Effector memory CD4-positive, alpha-beta T cell (primary cell): ENCODE measurements around the gene PTPRN2.

ENCODE experiments used
- DNase-seq, 3 donors: peaks; one replicate each; pipeline ENCODE4 v3.0.0-alpha.2; 2020
- H3K27ac ChIP-seq: 2 replicates; pipeline ENCODE4 v1.7.0; 2013; ENCODE audit warnings: mild to moderate bottlenecking, low read length, moderate library complexity; ENCODE audit not compliant: insufficient read depth, poor library complexity, severe bottlenecking
- H3K27me3 ChIP-seq: replicated peaks from 2 replicates; pipeline ENCODE4 v1.7.0; 2013; ENCODE audit warnings: mild to moderate bottlenecking, low read length; ENCODE audit not compliant: insufficient read depth, control insufficient read depth, poor library complexity, severe bottlenecking
- H3K36me3 ChIP-seq: 2 replicates; pipeline ENCODE4 v1.7.0; 2013; ENCODE audit warnings: mild to moderate bottlenecking, low read length, moderate library complexity; ENCODE audit not compliant: control insufficient read depth, insufficient read depth
- H3K4me1 ChIP-seq: 2 replicates; pipeline ENCODE4 v1.7.0; 2013; ENCODE audit warnings: low read length, mild to moderate bottlenecking; ENCODE audit not compliant: control insufficient read depth, insufficient read depth, poor library complexity, severe bottlenecking
- H3K4me3 ChIP-seq: 2 replicates; pipeline ENCODE4 v1.7.0; 2013; ENCODE audit warnings: low read length, low read depth, mild to moderate bottlenecking; ENCODE audit not compliant: insufficient read depth, poor library complexity, severe bottlenecking
- H3K9me3 ChIP-seq: 2 replicates; pipeline ENCODE4 v1.7.0; 2013; ENCODE audit warnings: mild to moderate bottlenecking, low read length, moderate library complexity; ENCODE audit not compliant: control insufficient read depth

The PTPRN2 gene

DNA sequence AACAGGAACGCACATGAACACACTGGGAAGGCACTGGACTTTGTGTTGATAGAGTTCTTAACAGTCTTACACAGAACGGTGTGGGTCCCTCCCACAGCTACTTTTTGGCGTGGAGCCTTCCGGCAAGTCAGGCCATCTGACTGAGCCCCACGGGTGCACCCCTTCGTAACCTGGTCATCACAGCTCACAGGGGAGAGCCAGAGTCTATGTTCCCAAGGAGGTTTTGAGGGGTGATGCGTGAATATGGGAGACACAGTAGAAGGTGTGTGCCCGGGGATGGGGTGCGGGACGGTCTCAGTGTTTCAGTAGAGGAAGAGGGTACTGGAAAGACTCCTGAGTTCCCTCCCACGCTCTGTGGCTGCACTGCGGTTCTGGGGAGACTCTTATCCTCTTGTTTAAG lies 959.2 kb downstream of the PTPRN2 start:
- Histone ChIP-seq H3K36me3 (no peaks in the 10 kb centered on the region), H3K27me3 (no peaks in the 10 kb centered on the region), H3K9me3 (no peaks in the 10 kb centered on the region), H3K4me3 (no peak overlapping the region), H3K4me1 (peaks cover 27% of the 10 kb centered on the region), H3K27ac (no peak overlapping the region)
- no peak for DNase-seq

DNA sequence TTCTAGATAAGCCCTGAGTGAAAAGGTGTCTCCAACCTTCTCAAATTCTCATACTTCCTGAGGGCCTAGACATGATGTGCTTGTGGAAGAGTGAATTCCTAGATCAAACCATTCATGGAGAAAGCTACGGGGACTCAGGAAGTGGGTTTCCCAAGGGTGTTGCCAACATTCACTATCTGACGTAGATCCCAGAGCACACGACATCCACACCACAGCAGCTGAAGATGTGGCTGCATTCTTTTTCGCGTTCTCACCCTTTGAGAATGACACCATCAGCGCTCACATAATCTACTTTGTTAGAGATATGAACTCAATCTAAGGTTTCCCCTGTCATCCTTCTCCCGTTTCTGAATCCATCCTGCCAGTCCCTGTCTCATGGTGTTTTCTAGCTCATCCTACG lies 960.0 kb downstream of the PTPRN2 start:
- Histone ChIP-seq H3K27me3 (no peaks in the 10 kb centered on the region), H3K4me3 (no peak overlapping the region), H3K4me1 (peaks cover 30% of the 10 kb centered on the region), H3K9me3 (no peaks in the 10 kb centered on the region), H3K36me3 (no peaks in the 10 kb centered on the region), H3K27ac (no peak overlapping the region)
- DNase-seq, result no peak

DNA sequence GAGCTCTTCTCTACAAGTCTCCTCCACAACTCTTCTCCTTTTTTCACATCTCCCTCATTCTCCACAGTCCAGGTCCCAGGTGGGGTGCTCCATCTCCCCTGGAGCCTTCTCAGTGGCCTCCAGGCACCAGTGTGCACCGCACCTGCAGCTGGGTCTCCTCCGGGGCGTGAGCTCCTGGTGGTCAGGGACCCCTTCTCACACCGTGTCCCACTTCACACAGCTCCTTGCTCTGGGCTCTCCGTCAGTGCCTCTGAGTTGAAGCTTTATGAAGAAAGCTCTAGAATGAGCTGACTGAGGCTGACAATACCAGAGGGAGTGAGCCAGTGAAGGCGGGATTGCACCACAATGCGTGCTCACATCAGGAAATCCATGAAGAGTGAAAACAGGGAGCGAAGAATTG lies 960.6 kb downstream of the PTPRN2 start:
- H3K4me3 ChIP-seq, result peak overlapping the region; percentile 11
- no peaks in the 10 kb centered on the region for H3K36me3 ChIP-seq
- H3K27me3 ChIP-seq, result no peaks in the 10 kb centered on the region
- no peaks in the 10 kb centered on the region for H3K9me3 ChIP-seq
- no peak for DNase-seq
- peaks cover 36% of the 10 kb centered on the region for H3K4me1 ChIP-seq
- H3K27ac ChIP-seq, result no peak overlapping the region

GRCh38 chr7:157625973-157626742 lies 961.5 kb downstream of the PTPRN2 start:
- H3K36me3 ChIP-seq, result no peaks in the 10 kb centered on the region

GRCh38 chr7:157623556-157623955 lies 964.1 kb downstream of the PTPRN2 start:
- no peak for DNase-seq
- Histone ChIP-seq H3K4me3 (no peak overlapping the region), H3K27me3 (no peaks in the 10 kb centered on the region), H3K4me1 (peaks cover 33% of the 10 kb centered on the region), H3K27ac (no peak overlapping the region), H3K36me3 (no peaks in the 10 kb centered on the region), H3K9me3 (no peaks in the 10 kb centered on the region)

More at GRCh38 chr7:157625973-157626742, 961.5 kb downstream of the PTPRN2 start:
- Histone ChIP-seq H3K4me1 (peaks cover 39% of the 10 kb centered on the region), H3K27ac (no peak overlapping the region), H3K4me3 (no peak overlapping the region), H3K9me3 (no peaks in the 10 kb centered on the region), H3K27me3 (no peaks in the 10 kb centered on the region)
- DNase-seq, result no peak

DNA sequence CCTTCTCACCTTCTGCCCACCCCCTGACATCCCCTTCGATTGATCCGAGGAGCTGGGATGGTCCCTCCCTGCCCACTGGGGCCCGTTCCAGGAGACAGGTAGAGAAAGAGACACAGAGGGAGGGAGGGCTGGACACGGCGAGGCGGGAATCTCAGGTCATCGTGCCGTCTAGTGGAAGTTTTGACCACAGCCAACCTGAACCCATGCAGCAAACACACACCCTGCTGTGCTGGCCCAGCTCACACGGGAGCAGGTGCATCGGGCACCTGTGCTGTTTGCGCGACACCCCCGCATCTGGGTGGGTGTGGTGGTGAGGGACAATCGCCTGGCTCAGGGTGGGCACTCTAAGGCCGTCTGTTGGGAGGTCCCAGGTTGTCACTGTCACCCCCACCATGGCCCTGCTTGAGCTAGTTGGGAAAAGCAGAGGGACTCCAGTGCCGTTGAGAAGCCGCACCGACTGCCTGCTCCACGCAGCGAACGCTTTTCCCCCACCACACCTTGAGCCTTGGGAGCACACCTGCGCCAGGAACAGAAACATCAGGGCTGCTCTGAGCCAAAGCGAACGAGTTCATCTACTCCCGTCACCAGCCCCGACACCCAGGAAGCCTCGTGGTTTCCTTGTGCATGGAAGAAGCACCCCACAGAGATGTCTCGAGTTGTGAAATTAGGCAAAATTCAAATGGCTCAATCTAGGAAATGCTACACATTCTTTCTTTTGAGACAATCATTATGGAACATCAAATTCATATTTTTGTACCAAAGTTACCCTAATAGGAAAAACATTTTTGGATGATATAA lies 965.0 kb downstream of the PTPRN2 start:
- Histone ChIP-seq H3K9me3 (no peaks in the 10 kb centered on the region), H3K27ac (no peak overlapping the region), H3K36me3 (no peaks in the 10 kb centered on the region), H3K27me3 (no peaks in the 10 kb centered on the region), H3K4me1 (peaks cover 26% of the 10 kb centered on the region), H3K4me3 (no peak overlapping the region)
- DNase-seq, result no peak

DNA sequence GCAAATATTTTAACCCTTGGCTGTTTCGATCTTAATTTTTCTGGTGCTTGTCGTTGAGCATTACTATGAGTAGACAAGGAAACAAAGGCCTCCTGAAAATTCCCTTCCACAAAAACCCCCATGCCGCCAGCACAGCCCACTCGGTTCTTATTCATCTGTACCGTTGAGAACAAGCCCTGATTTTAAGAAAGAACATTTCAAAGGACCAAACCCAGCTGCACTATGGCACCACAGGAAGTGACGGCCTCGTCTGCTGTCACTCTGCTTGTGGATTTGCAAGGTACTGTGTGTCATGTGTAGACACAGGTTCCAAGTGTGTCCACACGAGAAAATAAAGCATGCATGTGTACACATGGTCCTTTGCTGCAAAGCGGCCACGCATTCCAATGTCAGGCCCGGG lies 965.6 kb downstream of the PTPRN2 start:
- DNase-seq, result no peak
- Histone ChIP-seq H3K36me3 (no peaks in the 10 kb centered on the region), H3K27ac (no peak overlapping the region), H3K27me3 (no peaks in the 10 kb centered on the region), H3K4me1 (peaks cover 19% of the 10 kb centered on the region), H3K4me3 (no peak overlapping the region), H3K9me3 (no peaks in the 10 kb centered on the region)

DNA sequence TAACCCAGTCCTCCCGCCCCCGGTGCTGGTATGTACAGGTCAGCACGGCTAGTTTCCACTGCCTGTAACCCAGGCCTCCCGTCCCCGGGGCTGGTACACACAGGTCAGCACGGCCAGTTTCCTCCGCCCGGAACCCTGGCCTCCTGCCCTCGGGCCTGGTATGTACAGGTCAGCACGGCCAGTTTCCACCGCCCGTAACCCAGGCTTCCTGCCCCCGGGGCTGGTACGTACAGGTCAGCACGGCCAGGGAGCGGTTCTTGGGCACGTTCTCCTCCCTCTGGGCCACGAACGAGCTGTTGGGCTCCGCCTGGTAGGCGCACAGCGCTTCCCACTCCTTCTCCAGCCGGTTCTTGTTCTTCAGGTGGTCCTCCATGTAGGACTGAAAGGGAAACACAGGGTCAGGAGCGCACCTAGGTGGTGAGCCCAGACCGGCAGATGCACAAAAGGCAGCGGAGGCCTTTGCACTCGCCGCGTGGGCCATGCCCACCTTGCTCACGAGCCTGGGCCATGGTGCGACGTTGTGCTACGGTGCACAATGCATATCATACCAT lies 966.4 kb downstream of the PTPRN2 start:
- no peak overlapping the region for H3K4me3 ChIP-seq
- DNase-seq, result no peak
- no peaks in the 10 kb centered on the region for H3K36me3 ChIP-seq
- H3K9me3 ChIP-seq, result no peaks in the 10 kb centered on the region
- peaks cover 12% of the 10 kb centered on the region for H3K4me1 ChIP-seq
- no peak overlapping the region for H3K27ac ChIP-seq
- H3K27me3 ChIP-seq, result no peaks in the 10 kb centered on the region

GRCh38 chr7:157620616-157621015 lies 967.0 kb downstream of the PTPRN2 start:
- DNase-seq, result no peak
- Histone ChIP-seq H3K27ac (no peak overlapping the region), H3K9me3 (no peaks in the 10 kb centered on the region), H3K27me3 (no peaks in the 10 kb centered on the region), H3K4me1 (peaks cover 12% of the 10 kb centered on the region), H3K4me3 (no peak overlapping the region), H3K36me3 (no peaks in the 10 kb centered on the region)
